Retina (tissue), 1 donor: ENCODE measurements around the gene PDZK1.
"Not testable (repeated sequence)": the region's sequence is repeated elsewhere in the genome, so short reads cannot be mapped to it uniquely, and the experiment has no call there.

Experiments used
- DNase-seq: peaks from one replicate; pipeline ENCODE4 v3.0.0-alpha.2; 2016

Gene PDZK1

DNA sequence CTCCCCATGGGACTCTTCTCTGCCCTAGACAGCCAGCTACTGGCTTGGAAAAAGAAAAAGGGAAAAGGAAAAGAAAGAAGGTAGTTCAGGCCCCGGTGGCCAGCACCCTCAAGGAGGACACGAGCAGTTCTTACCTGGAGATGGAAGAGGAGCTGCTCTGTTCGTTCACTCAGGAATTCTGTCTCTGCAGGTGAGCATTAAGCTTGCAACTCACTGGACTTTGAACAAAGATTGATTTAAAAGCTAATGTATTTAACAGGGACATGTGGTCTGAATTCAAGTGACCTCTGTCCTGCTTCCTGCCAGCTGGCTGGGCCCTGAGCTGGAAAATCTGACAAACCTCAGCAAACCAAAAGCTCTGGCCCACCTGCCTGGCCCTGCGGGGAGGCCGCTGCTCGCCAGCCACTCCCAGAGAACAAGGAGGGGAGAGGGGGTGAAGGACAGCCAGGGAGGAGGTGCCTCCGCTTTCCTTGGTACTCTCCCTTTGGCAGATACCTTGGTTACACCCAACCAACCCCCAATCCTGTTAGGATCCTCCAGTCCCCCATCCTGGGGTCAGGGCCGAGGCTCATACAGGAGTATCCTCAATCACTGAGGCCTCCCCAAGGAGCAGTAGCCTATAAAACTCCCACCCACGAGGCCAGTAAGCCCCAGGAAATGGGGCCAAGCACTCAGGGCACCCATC lies at the start of gene PDZK1:
Gene PDZK1, minus strand, starts transcription at position 186 of the 685 bp plus-strand sequence. CDS start 19,347 bp downstream, outside the sequence.
- no peak for DNase-seq

DNA sequence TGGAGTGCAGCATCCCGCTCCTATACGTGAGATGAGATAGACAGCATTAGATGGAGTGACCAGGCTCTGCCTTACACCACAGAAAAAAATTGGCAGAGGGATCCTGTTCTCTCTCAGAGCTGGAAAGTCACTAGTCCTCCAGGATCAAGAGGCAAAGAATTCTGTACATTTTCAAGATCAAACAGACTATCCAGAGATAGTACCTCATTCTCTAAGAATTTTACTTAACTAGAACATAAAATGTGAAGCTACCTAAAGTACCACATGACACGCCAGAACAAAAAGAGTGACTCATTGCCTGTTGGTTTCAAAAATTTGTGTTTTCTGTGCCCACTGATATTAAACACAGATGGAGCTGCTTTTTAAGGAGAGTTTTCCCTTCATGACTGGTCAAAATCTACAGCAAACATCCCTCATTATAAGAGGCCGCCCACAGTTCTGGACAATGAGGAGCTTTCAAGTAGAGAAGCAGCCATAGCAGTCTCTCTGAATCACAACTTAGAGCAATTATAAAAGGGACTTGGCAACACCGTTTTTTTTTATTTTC lies 44.4 kb upstream of the PDZK1 start:
- DNase-seq, result no peak

DNA sequence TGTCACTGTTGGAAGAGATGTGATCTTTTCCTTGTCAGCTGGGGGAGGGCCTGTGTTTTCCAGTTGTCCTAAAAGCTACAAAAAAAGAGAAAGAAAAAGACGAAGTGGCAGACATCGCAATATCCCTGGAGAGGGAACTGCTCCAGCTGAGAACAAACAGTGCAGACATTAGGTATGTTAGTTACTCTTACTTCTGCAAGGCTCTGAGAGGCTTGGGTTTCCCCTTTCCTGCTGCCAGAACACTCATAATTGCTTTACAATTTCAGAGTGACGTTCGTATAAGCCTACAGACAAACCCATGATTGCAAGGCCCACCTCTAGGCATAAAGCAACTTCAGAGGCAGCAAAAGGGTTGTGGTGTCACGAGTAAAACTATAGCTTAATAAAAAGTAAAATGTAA lies 43.3 kb upstream of the PDZK1 start:
- DNase-seq, result no peak

DNA sequence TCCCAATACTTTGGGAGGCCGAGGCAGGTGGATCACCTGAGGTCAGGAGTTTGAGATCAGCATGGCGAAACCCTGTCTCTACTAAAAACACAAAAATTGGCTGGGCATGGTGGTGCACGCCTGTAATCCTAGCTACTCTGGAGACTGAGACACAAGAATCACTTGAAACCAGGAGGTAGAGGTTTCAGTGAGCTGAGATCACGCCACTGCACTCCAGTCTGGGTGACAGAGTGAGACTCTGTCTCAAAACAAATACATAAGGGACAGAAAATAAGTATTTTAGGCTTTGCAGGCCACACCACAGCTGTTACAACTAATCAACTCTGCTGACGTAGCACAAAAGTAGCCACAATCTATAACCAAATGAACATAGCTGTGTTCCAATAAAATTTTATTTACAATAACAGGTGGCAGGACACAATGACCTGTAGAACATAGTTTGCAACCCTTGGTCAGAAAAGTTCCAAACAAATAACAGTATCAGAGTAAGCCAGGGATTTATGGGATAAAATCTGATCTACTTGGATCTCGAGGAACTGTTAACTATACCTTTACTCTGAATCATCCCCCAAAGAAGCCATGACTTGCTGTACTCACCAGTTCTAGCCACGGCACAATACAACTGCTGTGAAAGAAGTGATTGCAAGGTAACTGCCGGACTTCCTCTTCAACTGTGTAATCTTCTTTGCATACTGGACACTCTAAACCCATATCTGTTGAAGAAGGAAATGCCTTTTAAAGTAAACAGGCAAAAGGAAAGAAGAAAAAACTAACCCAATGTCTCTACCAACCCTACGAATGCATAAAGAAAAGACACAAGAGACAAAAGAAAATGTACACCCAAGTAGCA lies 40.5 kb upstream of the PDZK1 start:
- DNase-seq, result no peak

DNA sequence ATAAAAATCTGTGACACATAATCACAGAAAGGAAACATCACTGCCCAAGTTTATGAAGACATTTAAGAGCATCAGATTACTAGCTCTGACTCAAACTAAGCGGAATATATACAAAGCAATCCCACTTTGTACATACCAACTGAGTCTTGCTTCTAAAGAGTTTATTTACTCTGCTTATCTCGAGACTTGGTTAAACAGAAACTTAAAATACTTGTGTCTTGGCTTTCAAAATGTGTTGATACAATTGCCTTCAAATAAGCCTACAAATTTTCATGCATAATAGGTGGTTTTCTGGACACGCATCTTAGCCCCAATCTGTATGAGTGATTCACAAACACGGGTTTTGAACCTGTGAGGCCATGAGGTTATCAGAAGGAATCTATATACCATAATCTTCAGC lies 33.1 kb upstream of the PDZK1 start:
- DNase-seq, result no peak

DNA sequence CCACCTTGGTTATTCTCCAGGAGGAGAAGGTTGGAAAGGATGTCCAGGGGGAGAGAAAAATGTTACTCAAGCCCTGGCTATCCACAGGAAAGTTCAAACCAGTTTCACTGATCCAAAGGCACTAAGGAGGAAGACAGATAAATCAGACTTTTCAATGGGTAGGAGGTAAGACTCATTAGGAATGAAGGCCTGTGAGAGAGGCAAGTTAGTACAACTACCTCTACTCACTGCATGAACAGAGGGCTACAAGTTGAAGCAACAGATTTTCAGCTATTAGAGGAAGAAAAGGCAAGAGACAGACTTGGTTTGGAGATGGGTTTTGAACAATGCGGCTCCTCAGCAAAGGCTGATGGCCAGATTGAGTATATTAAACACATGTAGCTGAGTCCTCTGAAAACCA lies 29.0 kb upstream of the PDZK1 start:
- no peak for DNase-seq

DNA sequence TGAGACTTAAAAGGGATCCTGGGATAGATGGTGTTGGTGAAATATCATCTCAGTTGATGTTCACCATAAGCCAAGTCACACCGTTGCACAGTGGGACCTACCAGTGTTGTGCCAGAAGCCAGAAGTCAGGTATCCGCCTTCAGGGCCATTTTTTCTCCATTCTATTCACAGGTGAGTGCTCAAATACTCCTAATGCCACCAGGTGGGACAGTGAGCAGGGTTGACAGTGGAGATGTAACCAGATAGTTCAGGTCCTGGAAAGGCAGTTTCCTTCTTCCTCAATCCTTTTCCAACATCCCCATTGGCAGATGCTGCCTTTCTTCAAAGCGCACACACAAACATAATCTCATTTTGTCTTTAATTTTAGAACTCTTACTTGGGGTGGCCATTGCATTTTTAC lies 23.7 kb upstream of the PDZK1 start:
- DNase-seq, result no peak

DNA sequence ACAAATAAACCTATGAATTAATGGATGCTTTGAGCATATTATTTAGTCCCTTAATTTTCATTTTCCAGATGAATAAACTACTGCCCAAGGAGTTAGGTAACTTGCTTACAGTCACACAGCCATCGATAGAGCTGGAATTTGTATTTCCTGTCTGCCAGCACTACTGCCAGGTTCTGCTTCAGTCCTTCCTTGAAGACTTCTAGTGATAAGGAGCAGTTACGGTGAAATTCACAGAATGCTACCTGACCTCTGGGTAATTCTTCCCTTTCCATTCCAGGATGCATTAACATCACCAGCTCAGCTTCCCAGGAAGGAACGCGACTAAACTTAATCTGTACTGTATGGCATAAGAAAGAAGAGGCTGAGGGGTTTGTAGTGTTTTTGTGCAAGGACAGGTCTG lies 23.3 kb upstream of the PDZK1 start:
- DNase-seq, result no peak

DNA sequence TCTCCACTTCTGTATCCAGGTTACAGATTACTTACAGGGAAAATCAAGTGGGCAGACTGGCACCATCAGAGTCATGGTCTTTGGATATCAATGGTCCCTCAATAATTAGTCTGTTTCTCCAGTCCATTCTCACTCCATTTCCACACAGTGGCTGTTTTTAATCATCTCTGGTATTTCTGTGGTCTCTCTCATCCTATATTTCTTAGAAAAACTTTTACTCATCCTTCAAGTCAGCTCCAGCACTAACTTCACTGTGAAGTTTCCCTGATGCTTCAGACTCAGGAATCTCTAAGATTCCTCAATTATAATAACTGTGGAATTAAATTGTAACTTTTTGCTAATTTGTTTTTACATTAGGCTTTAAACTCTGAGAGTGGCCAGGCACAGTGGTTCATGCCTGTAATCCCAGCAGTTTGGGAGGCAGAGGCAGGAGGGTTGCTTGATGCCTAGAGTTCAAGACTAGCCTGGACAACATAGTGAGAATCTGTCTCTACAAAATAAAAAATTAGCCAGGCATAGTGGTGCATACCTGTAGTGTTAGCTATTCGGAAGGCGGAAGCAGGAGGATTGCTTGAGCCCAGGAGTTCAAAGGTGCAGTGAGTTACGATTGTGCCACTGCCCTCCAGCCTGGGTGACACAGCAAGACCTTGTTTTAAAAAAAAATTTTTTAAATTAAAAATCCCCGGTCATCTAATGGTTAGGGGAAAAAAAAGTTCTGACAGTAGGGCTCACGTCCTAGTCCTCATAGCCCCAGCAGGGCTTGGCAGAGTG lies 22.7 kb upstream of the PDZK1 start:
- DNase-seq, result no peak

DNA sequence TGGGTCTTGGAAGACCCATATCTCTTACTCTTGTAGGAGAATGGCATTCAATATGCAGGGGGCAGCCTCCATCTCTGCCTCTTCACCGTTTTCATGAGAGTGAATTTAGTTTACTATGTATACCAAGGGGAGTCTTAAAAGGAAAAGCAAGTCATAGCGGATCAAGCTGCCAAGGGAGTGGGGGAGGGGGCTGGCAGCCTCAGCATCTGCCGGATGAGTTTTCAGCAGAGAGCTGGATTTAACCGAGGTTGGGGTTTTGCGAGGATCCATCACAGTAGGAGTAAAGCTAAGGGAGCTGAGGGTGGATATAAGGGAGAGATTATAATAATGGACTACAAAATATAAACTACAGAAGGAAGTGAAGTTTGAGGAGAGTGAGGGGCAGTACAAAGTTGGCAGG lies 22.0 kb upstream of the PDZK1 start:
- no peak for DNase-seq

DNA sequence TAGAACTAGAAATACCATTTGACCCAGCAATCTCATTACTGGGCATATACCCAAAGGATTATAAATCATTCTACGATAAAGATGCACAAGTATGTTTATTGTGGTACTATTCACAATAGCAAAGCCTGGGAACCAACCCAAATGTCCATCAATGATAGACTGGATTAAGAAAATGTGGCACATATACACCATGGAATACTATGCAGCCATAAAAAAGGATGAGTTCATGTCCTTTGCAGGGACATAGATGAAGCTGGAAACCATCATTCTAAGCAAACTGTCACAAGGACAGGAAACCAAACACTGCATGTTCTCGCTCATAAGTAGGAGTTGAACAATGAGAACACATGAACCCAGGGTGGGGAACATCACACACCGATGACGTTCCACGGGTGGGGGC lies 19.0 kb upstream of the PDZK1 start:
- not testable (repeated sequence) for DNase-seq

DNA sequence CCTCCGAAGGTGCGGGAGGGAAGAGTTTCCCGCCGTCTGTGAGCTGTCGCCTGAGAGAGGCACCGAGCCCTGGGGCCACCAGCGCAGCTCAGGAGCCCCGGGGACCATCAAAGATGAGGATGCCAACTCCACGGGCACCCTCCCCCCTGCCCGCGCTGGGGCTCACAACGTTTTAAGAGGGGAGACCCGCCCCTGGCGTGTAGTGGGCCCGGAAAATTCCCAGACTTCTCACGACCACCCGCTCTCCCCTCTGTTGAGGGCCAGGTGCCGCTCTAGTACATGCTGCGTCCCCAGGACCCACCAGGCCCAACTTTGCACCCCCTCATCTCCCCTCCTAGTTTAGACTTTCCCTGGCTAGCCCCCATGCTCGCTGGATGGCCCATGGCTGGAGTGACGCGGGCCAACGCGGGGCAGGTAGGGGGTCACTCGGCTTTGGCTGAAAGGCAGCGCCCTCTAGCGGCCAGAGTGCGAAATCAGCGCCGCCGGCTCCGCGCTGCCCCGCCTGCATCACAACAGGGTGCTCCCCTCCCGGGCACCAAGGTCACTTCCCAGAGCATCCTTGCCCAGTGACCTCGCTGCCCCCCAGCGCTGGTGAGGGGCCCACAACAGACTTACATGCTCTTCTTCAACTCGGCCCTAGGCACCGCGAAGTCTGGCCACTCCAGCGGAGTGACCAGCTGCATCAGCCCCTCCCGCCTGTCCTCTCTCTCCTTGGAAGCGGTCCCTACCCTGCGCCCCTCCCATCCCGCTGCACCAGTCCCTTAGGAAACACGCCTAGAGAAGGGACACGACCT lies 13.9 kb upstream of the PDZK1 start:
- peak; percentile 92 for DNase-seq

DNA sequence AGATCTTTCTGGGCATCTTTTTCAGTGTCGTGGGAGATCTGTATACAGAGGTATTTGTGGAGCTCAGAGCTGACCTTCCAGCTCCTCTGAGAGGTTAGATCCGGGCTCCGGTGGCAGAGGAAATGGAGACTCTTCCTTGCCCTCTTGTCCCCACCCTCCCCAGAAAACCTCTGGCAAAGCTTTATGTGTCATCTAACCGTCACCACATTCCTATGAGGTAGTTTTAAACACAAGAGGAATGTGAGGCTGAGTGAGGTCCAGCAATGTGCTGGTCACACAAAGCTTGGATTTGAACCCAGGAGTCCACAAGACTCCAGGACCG lies 13.3 kb upstream of the PDZK1 start:
- no peak for DNase-seq

DNA sequence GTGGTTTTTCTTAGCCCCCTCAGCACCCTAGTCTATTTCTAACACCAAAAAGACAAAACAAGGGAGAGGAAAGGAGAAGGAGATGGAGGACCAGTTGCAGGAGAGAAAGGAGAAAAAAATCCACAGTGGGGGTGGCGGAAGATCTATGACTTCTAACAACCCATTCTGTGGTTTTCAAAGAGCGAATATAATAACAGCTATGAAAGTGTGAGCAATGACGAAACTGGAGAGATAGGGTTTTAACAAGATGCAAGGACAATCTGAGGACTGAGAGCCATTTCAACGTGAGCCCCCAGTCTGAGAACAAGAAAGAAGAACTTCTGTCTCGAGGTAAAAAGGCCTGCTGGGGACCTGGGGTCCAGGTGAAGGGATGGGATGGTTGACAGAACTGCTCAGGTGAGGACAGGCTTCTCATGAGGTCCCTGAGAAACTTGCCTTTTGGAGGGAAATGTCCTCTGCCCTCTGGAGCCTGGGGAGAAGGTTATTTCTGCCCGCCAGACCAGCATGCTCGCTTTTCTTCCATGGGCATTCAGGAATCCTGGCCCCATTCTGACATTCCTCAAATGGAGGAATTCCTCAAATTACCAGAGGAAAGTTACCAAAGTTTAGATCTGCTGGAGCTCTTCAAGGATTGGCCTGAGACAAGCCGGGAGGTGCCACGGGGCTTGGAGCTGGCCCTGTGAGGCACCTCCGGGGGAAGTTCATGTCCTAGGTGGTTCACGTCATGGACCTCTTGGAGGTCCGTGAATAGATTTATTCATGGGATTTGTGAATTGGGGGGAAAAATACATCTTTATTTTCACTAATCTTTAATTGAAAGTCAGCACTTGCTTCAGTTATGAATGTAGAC lies 12.3 kb upstream of the PDZK1 start, which contains the start of gene CD160:
Gene CD160, plus strand, starts transcription at position 270 of the 850 bp plus-strand sequence. CDS start 8,829 bp downstream, outside the sequence.
- no peak for DNase-seq

DNA sequence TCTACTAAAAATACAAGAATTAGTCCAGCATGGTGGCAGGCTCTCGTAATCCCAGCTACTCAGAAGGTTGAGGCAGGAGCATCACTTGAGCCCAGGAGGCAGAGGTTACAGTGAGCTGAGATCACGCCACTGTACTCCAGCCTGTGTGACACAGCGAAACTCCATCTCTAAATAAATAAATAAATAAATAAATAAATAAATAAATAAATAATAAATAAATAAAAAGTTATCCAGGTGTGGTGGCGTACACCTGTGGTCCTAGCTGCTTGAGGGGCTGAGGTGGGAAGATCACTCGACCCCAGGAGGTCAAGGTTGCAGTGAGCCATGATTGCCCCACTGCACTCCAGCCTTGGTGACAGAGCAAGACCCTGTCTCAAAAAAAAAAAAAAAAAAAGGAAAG lies 11.3 kb upstream of the PDZK1 start:
- DNase-seq, result not testable (repeated sequence)

DNA sequence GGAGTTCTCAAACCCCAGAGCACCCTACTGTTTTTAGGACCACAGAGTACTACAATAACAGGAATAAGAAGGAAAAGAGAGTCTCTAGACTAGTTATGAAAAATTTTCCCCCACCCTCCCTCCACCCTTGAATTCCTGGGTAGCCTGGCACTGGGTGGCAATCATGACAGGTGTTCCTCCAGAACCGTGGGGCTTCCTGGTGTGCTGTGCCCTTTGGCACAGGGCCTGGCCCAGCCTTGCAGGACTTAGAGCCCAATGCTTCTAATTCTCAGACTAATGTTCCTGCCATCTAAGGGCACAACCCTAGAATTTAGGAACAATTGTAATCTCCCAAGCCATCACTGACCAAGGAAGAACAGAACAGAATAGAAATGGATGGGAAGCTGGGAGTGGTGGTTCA lies 10.7 kb upstream of the PDZK1 start:
- no peak for DNase-seq

DNA sequence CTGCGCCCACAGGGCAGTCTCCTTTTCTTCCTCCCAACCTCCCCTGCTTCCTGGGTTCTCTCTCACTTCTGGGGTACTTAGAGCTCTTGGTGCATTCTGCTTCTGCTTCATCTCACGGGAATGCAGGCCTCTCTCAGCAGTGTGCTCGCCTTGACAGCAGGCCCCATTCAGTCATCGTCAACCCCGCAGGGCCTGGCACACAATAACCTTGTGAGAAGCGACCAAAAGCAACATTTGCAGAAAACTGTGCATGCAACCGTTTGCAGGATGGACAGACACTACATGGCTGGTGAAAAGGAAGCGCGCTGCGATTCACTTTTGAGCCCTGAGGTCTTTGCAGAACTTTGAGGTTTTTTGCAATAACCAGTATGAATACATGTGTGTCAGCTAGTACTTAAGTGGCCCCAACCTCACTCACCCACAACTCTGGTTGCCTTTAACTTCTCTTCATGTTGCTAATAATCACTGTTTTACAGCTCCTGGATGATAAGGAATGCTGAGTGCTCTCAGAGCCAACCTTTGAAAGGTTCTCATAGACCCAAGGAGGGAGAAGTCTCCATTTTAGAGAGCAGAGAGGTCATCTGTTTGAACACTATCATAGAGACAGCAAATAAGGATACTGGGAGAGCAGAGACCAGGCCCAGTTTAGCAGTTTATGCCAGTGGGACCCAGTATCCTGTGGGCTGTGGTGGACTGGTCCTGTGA lies 9.6 kb upstream of the PDZK1 start:
- DNase-seq, result peak; percentile 40

DNA sequence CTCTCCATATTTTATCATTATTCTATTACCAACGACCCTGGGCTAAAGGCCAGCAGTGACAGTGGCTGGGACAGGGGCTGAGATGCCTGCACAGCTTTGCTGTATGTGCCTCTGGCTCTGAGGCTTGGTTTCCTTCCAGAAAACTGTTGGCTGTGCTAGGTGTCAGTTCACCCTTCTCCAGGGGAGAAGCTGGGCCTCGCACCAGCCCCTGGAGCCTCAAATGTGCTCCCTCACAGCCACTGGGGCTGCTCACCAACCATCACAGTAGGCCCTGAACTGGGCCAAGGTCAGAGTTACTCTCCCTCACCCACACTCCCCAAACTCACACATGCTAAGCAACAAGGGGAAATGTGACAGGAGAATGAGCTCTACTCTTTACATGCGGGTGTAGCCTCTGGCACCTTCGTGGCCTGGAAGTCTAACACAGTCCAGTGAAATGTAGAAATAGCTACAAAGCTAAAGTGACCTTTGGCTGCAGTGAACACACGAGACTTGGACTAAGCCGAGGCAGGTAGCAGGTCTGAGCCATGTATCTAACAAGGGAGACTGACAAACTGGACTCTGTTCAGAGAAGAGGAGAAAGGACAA lies 7.5 kb upstream of the PDZK1 start:
- no peak for DNase-seq

DNA sequence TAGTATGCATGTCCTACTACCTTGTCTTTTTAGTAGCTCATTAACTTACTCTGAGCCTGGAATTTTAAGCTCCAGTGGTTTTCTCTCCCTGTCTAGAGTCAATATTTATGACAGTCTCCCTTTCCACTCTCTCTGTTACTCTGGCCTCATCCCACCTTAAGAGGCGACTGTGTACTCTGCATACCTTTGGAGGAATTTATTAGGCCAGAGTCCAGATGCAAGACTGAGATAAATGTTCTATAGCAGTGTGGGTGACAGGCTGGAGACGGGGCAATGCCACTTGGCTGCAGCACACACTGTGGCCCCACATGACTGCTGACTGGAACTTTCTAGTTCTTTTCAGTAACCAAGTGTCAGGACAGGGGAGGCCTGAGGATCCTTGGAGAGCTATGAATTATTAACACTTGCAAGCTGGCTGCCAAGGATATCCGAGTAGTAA lies 4.1 kb upstream of the PDZK1 start:
- no peak for DNase-seq

DNA sequence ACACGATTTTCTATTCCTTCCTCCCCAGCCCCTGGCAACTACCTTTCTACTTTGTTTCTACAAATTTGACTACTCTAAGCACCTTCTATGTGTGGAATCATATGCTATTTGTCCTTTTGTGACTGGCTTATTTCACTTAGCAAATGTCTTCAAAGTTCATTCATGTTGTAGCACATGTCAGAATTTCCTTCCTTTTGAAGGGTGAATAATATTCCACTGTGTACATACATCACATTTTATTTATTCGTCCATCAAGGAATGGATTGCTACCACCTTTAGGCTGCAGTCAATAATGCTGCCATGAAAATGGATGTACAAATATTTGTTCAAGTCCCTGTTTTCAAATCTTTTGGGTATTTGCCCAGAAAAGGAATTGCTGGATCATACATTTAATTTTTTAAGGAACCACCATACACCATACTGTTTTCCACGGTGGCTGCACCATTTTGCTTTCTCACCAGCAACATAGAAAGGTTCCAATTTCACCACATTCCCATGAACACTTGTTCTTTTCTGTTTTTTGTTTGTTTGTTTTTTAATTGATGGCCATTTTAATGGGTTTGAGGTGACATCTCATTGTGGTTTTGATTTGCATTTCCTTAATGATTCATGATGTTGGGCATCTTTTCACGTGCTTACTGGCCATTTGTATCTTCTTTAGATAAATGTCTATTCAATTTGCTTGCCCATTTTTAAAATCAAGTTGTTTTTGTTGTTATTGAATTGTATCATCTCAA lies 3.3 kb upstream of the PDZK1 start:
- no peak for DNase-seq
